Glomerular visceral epithelial cell (primary cell): ENCODE results near the gene SMCO4.

Experiments
- DNase-seq: peaks from one replicate; pipeline ENCODE4 v3.0.0-alpha.2; 2016; ENCODE audit errors: extremely low spot score

The SMCO4 gene

DNA sequence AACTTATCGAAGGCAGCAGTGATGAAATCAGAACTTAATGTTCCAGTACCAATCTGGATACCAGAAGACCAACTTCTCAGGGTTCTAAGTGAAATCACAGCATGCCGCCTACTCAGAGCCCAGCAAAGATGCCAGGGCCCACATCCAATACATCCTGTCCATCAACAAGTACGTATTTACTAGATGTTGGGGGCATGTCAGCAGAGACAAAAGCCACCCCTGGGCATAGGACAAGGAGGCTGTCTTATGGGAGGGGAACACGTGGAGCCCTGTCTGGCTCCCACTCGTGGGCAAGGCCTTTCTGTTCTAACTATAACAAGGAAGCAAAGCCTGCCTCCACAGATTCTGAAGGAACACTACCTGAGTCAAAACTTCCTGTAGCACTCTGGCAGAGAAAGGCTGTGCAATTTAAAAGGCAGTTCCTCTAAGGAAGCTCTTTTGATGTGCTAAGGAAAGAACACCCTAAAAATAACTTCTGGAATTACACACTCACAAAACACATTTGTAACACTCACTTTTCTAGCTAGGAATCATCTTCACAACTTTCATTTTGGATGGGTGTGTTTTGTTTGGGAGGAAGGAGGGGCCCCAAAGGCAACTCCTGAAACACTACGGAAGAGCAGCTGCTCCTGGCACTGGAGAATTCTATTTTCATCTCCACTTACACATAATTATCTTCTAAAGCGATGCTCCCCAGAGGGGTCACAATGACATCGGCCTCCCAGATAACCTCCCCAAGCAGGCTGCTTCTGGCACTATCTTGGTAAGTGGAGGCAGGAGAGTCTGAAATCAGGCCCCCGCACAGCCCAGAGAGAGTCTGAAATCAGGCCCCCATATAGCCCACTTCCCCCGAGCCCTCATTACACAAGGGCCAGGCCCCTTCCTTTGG lies 14.2 kb downstream of the SMCO4 start:
- DNase-seq, result no peak

DNA sequence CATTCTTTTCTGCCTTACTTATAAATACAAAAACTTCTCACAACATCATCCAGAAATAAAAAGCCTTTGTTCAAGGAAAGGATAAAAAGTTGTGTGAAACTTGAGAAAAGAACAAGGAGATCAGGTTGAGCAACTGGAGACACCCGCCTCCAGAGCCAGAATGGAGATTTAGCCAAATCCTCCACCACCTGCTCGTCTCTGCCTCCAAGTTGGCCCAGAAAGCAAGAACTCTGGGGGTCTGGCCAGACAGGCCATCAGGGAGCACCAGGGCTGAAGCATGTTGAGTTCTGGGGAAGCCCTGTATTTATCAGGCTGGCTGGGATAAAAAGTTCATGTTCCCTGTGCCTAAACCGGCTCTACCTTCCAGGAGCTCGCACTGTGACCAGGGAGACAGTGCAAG lies 14.9 kb downstream of the SMCO4 start:
- DNase-seq, result no peak

DNA sequence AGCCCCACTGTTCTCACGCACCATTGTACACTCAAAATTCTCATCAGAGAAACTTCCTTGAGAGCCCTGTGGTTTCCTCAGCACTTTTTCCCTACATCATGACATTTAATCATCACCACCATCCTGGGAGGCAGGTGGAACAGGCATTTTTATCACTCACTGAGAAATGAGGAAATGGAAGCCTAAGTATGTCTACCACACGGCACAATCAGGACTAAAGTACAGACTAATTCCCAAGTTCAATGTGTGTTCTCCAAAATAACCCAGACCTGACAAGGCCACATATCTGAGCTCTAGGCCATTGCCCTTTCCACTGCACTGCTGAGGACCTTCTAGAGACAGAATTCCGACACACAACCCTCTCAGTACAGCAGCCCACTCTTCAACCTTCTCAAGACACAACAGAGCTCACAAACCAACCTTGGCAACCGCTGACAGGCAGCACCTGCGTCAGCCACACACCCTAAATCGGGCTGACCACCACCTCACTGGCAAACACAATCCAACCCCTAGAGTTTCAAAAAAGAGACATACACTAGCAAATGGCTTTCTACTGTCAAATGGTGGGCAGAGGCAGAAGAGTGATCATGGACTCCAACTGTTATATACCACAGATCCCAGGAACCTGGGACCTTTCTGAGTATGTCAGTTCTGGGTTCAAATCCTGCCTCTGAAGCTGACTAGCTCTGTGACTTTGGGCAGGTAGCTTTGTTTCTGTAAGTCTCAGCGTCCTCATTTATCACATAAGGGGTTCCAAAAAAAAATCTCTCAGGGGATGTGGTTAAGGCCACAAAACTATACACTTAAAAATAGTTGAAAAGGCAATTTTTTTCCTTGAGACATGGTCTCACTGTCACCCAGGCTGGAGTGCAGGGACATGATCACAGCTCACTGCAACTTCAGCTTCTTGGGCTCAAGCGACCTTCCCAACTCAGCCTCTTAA lies 16.3 kb downstream of the SMCO4 start:
- DNase-seq, result no peak

DNA sequence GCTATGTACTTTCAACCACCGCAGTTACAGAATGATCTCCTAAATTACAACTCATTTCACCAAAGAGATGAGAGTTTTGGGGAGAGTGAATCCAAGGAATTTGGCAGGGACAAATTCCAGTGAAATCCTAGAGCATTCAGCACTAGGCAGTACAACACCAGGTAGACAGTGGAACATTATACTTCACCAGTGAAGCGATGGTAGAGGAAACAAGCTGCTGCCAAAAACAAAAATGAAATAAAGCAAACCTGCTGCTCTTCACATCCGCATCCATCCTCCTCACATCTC lies 16.9 kb downstream of the SMCO4 start:
- no peak for DNase-seq

DNA sequence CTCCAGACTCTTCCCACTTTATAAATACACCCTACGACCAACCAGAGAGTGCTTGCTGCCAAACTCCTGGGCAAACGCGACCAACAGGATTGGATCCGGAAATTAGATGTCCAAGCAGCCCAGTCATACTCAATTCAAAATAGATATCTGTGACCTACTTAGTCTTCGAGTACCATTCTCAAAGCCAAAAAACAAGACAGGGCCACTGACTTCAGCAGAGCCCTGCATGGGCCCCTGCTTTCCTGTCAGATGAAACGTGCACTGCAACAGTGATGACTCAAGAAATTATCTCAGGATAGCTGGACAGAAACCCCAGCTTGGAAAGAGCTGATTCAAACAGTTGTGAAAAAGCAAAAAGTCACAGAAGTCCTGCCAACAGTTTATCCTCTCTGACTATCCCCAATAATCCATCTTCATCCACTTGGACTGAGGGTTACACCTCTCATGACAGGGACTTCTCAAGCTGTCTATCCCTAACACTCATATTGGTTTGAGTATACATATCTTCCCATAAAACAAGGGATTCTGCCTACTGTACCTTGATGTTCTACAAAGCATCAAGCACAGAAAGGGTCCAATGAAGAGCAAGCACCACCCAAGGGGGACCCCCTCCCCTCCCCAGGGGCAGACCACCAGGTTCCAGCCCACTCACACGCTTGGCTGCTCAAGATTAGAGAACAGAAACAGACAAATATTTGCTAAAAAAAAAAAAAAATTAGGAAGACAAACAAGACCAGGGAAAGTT lies 17.4 kb downstream of the SMCO4 start:
- no peak for DNase-seq

DNA sequence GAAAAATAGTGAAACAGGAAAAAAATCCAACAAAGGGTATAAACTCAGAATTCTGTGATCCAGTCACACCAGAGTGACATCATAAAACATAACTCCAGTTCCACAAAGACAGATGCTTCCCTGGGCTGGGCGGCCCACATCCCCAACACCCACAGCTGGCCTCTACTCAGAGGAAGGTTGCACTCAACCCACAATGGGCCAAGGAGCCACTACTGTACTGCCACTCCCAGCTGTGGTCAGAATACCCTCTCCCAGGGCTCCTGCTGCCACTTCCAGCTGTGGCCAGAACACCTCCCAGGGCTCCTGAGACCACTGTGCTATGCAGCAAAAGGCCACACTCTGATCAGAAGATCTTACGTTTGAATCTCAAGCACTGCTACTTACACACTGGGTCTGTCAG lies 18.3 kb downstream of the SMCO4 start:
- DNase-seq, result no peak

DNA sequence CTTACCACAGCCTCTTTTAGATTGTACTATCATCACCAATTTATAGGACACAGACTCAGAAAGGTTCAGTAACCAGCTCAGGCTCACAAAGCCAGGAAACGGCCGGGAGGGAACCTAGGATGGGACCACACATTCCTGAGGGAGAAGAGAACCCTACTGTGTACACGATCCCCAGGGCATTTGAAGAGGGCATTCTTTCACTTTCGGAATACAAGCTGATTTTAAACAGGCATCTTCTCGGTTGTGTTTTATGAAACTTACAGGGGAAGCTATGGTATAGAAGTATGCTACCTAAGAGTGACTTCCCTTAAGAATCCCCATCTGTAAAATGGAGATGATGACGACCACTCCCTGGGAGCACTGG lies 19.0 kb downstream of the SMCO4 start:
- no peak for DNase-seq

DNA sequence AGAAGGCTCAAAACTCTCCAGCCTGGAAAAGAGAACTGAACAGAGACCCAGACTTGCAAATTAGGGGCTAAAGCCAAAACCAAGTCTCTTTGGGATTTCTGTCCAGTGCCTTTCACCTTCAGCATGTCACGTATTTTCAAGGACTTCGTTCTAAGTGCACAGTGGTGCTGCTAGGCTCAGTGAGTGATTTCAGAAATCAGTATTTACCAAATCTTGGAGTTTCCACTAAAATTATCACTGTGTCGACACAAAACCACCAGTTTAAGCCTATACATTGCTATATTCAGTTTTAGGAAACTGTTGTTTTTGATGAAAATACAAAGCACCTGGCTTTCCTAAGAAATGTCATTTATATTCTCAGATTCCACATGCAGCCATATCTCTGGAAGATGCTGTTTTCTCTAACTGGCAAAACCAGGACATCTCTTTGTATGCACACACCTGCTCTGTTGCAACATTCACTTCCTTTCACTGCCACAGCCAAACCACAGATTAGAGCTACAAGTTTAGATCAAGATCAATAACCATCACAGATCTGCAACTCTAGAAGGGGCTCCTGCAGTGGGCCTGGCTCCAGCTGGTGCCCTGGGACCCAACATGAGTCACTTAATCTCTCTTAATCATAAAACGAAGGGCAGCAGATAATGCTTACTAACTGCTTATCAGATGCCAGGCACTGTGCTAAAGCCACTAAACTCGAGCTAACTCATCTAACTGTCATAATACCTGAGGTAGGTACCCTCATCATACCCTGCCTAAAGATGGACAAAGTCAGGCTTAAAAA lies 22.3 kb downstream of the SMCO4 start:
- DNase-seq, result no peak

DNA sequence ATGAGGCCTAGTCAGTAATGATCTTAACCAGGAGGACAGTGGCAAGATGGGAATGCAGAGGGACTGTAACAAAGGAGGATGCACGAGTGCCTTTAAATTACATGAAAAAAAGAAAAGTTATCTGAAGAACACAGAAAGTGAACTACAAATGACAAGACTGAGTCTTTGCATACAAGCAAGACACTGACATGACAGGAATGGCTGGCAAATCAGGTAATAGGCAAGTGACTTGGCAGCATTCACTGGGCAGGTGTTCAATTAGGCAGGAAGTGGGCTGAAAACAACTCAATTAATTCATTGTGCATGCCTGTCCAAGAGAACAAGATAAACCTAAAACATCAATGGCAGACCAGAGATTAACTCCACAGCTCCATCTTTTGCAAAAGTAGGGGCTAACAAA lies 24.0 kb downstream of the SMCO4 start:
- DNase-seq, result no peak

DNA sequence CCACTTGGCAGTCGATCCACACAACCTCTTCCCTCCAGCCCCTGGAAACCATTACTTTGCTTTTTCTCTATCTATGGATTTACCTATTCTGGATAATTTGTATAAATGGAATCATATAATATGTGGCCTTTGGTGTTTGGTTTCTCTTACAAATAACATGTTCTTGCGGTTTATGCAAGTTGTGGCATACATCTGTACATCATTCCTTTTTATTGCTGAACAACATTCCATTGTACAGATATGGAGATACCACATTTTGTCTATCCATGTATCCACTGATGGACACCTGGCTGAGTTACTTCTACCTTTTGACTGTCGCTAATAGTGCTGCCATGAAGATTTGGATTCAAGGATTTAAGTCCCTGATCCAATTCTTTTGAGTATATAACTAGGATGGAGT lies 25.1 kb downstream of the SMCO4 start:
- no peak for DNase-seq

DNA sequence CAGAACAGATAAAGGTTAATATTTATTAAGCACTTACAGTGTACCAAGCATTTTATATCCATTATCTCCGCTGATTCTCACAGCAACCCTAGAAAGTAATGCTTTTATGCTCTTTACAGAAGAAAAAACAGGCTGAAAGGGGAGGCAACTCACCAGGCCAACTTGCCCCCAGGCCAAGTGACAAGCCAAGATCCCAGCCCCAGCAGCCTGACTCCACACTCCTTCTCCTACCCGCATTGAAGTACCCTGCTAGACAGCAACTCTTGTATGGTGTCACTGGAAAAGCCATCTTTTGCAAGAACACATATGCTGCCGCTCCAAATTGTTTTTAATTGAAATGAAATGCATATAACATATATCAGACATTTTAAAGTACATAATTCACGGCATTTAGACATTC lies 25.6 kb downstream of the SMCO4 start:
- no peak for DNase-seq

DNA sequence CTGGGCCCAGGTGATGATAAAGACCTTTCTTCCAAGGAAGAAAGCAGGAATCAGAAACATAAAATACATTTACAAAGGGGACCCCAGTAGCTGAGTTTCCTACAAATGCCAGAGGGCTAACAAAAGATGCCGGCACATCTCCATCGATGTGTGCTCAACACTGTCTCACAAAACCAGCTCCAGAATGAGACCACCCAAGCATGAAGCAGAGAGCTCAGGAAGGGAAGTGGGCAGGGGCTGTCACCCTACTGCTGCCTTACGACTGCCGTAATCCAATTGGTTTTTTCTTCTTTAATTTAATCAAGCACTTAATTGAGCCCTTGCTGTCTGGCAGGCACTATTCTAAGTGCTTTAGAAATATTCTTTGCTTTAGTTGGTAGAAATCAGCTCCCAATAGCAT lies 26.1 kb downstream of the SMCO4 start:
- DNase-seq, result no peak

DNA sequence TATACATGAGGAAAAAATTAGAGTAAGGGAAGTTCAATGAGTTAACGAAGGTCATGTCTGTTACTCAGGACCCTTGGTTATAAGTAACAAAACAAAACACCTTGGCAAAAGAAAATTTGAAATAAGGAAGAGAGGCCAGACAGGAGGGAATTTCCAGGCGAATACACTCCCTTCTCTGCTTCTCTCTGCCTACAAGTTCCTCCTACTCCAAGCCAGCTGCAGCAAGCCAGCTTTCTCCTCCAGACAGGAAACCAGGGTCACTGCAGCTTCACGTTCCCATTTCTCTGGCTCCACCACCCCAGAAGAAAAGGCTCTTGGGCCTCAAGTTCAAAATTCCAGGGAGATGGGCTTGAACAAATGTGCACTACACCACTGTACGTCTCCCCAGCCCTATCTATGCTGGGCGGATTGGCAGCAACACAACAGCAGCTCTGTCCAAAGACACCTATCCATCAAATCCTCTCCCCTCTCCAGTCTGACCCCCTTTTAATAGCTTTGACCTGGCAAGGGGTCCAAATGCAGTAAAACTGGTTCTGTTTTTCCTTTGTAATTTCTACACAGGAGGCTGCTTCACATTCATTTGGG lies 27.7 kb downstream of the SMCO4 start:
- DNase-seq, result no peak

DNA sequence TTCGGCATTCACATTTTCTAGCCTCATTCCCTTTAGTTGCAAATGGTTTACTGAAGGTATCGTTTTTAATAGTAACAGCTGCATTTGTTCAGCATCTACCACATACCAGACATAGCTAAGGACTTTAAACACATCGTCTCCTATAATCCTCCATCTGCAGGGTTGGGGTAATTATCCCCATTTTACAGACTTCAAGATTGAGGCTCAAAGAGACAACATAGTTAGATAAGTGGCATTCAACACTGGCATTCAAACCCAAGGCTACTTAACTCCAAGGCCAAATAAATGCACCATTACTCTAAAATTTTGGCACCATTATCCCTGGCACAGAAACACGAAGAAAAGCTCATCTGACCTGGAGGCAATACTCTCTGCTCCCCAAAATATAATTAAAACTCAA lies 28.5 kb downstream of the SMCO4 start:
- DNase-seq, result no peak

DNA sequence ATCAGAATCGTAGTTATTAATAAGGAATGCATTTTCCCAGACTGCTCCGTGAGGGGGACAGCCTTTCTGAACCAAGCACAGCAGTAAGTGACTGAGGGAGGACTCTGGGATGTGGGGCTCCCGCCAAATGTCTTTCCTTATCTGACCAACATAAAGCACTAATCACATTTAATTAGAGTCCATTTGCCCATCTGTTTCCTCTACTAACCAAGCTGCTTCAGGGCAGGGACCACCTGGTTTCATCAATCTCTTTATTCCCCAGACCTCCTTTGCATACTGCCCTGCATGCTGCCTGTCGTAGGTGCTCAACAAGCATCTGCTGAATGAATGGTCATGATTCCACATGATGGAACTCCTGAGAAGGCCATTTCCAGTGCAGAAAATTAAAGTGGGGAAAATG lies 29.4 kb downstream of the SMCO4 start:
- DNase-seq, result no peak

DNA sequence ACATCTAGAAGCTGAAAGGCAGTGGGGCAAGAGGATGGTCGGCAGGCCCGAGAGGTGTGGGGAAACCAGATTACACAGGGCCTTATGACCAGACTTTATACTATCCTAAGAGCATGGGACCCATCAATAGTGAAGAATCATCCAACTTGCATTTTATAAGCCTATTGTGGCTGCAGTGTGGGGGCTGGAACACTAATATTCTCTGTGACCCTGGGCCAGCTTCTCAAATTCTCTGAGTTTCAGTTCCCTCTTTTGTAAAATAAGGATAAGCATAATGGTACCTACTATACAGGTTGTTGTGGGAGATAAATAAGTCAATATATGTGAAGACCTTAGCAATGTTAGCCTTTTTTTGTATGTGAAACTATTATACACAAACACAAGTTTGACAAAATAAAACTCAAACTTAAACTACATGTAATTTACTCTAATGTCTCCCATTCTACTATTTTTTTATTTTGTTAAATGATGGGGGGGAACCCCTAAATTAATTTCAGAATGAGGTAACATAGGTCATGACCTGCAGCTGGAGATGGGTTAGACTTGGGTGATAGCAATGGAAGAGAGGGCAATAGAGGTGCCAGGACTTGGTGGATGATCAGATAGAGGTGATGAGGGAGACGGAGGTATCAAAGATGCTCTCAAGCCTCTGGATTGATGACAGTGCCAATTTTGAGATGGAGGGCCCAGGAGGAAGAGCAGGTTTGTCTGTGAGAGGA lies 30.1 kb downstream of the SMCO4 start:
- DNase-seq, result no peak

DNA sequence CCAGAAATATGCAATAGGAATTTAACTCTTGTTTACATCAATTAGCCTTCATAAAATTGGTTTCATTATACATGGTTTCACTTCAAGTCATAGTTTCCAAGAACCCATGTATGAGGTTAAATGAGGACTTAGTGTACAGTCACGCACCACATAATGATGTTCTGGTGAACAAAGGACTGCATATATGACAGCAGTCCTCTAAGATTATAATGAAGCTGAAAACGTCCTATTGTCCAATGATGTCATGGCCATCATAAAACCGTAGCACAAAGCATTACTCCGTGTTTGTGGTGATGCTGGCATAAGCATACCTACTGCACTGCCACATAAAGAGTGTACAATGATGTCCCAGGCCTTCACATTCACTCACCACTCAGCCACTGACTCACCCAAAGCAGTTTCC lies 31.1 kb downstream of the SMCO4 start:
- no peak for DNase-seq

DNA sequence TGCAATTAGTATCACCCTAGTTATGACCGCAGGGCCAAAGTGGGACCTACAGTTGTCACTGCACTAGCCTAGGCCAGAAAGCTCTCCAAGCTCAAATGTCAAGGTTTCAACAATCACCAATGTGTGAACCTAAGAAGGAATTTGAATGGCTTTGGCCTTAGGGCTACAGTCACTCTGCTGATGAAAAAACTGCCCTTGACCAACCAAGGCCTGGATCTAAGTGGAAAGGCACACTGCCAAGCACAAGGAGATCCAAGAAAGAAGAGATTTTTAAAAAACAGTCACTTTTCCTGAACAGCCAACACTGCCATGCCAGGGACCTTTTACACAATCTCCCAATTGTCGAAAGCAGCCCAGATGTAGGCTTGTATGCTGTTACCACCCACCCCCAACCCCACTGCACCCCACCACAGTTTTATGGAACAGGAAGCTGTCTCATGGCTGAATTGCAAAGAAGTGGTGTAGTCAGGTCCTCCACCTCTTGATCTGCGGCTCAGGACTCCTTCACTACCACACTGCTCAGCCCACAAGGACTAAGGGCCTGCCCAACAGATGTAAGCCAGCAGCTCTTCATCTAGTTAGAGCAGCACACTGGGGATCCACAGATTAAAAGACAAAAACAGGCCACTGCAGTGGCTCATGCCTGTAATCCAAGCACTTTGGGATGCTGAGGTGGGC lies 32.9 kb downstream of the SMCO4 start:
- no peak for DNase-seq

DNA sequence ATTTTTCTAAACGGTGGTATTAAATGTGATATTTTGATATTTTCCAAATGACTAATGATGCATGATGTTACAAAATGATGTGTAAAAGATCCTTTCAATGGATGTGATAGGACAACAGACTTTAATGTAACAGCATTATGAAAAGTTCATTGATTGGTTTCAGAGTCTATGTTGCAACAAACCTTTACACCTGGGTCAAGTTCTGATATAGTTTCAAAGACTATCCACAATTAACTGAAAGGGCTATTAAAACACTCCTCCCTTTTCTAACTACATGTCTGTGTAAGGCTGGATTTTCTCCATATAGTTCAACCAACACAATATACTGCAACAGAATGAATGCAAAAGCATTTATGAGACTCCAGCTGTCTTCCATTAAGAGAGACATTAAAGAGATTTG lies 35.7 kb downstream of the SMCO4 start:
- no peak for DNase-seq

DNA sequence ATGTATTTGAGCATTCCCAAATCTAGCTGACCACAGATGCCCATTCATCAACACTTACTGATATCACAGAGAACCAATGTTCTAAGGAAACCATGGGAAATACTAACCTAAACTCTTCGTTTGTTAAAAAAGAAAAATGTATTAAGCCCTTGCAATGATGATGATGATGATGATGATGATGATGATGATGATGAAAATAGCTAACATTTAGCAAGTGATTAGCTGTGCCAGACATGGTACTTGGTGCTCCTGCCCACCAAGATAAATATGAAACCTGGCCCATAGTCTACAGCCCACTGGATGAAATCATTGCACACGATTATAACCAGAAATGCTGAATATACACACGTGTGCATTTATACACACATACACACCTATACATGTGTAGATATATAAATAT lies 37.5 kb downstream of the SMCO4 start:
- DNase-seq, result no peak
